ENCODE measurements around the gene STK24. TPM values are rescaled to one million over a fixed set of nuclear protein-coding genes. Genes with fewer than 3 reads are reported as not detected.
A peak's percentile ranks its signal among the peaks of the same experiment; 100 is the strongest.

The STK24 gene
- total RNA-seq, 3 donors from 2014 or later, result 190 to 210 (median 204) TPM

DNA sequence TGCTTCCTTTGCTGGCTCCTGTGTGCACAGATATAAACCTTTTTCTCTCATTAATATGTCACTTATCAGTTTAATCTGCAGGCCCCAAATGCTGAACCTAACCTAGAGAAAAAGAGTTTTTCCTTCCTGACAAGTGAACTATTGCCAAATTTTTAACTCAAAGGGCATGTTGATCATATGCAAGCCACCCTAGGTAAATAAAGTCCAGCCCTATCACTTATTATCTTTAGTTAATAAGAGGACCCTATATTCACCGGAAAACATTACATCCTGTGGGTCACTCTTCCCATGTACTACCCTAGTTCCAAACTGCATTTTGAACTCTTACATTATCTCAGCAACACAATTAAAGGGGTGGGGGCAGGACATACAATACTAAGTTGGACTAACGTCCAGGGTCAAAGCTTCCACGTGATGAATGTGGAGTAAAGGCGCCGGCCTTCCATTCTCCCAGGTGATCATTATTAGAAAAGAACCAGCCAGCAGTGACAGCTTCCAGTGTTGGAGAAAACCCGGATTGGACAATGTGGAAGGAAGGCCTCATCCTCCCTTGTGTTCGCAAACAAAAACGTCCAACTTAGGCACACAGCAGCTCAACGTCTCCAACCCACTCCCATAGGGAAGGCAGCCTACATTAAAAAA is 86.6 kb downstream of the STK24 start:
- no peak overlapping the region for H3K4me3 ChIP-seq
- no peak for TF ChIP-seq CTCF (IDR thresholded peaks at IDR 0.05)
- intact Hi-C loops (cut with DNase I, micrococcal nuclease), result no loop called here
- ATAC-seq (peak; percentile 37), DNase-seq (peak in 1 of 3 donors; percentile 12)
- no peaks in the 10 kb centered on the region for H3K36me3 ChIP-seq (ENCODE audit: low read depth)
- H3K9me3 ChIP-seq, result no peaks in the 10 kb centered on the region
- peaks cover 37% of the 10 kb centered on the region for H3K4me1 ChIP-seq (ENCODE audit: low read depth)

GRCh38 chr13:98489446-98490194 is 87.3 kb downstream of the STK24 start:
- ATAC-seq (peak; percentile 26), DNase-seq (no peak)
- no peak for TF ChIP-seq CTCF (IDR thresholded peaks at IDR 0.05)
- peaks cover 44% of the 10 kb centered on the region for H3K4me1 ChIP-seq (ENCODE audit: low read depth)
- peaks cover 4% of the 10 kb centered on the region for H3K36me3 ChIP-seq (ENCODE audit: low read depth)
- intact Hi-C loops (cut with DNase I, micrococcal nuclease), result no loop called here
- H3K9me3 ChIP-seq, result no peaks in the 10 kb centered on the region
- H3K4me3 ChIP-seq, result no peak overlapping the region

GRCh38 chr13:98488736-98489135 is 88.2 kb downstream of the STK24 start:
- no peak for TF ChIP-seq CTCF (IDR thresholded peaks at IDR 0.05)
- intact Hi-C loops (cut with DNase I, micrococcal nuclease), result no loop called here
- ATAC-seq (no peak), DNase-seq (no peak)
- no peak overlapping the region for H3K4me3 ChIP-seq
- peaks cover 4% of the 10 kb centered on the region for H3K36me3 ChIP-seq (ENCODE audit: low read depth)
- peaks cover 52% of the 10 kb centered on the region for H3K4me1 ChIP-seq (ENCODE audit: low read depth)
- no peaks in the 10 kb centered on the region for H3K9me3 ChIP-seq

DNA sequence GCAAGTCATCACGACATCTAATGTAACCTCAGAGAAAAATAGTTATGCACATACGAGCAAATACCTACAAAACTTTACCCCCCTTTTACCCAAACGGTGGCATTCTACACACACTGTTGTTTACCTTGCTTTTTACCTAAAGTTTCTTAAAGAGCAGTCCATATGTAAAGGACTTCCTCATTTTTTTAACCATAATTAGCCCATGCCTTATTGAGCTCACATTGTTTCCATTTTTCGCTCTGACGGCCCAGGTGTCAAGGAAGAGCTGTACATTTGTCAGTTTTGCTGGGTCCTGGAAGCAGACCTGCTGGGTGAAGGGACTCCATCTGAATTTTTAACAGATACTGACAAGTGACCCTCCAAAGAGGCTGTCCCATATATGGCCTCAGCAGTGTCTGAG is 89.4 kb downstream of the STK24 start:
- intact Hi-C loops (cut with DNase I, micrococcal nuclease), result no loop called here
- ATAC-seq, result no peak

GRCh38 chr13:98487016-98487415 is 89.9 kb downstream of the STK24 start:
- DNase-seq (no peak), ATAC-seq (no peak)
- Histone ChIP-seq H3K4me1 (ENCODE audit: low read depth) (peaks cover 67% of the 10 kb centered on the region), H3K9me3 (no peaks in the 10 kb centered on the region), H3K4me3 (no peak overlapping the region), H3K36me3 (ENCODE audit: low read depth) (peaks cover 4% of the 10 kb centered on the region)
- no peak for TF ChIP-seq CTCF (IDR thresholded peaks at IDR 0.05)
- intact Hi-C loops (cut with DNase I, micrococcal nuclease), result no loop called here

More for the DNA sequence above, 89.4 kb downstream of the STK24 start:
- Histone ChIP-seq H3K4me1 (ENCODE audit: low read depth) (peaks cover 62% of the 10 kb centered on the region), H3K9me3 (no peaks in the 10 kb centered on the region), H3K4me3 (no peak overlapping the region), H3K36me3 (ENCODE audit: low read depth) (peaks cover 4% of the 10 kb centered on the region)
- no peak for TF ChIP-seq CTCF (IDR thresholded peaks at IDR 0.05)
- DNase-seq, result no peak
